B cell (primary cell): ENCODE data around the gene MOB1A. TPM values are rescaled to one million over a fixed set of nuclear protein-coding genes. Genes with fewer than 3 reads are reported as not detected.

Source experiments
- ATAC-seq: fragments of 200-7000 bp; cut with Tn5 transposase; one replicate; pipeline ENCODE4 v1.10.0; 2021; ENCODE audit warnings: low read depth, mild to moderate bottlenecking, moderate number of reproducible peaks, moderate library complexity
- CTCF ChIA-PET: fragments of 350-600 bp; sonication (Branson Sonifier 250); formaldehyde crosslinking; loops from one replicate; lab custom pipeline; 2021; ENCODE audit warnings: antibody characterized with exemption, inconsistent platforms; lab: Charles Lee
- POLR2A ChIA-PET: fragments of 350-600 bp; sonication (Branson Sonifier 250); formaldehyde crosslinking; loops from one replicate; lab custom pipeline; 2021; ENCODE audit warnings: antibody characterized with exemption; lab: Charles Lee
- DNase-seq: peaks from one replicate; pipeline ENCODE4 v3.0.0; 2013
- H2AFZ ChIP-seq: 2 replicates; pipeline ENCODE4 v1.6.1; 2012; ENCODE audit warnings: mild to moderate bottlenecking, low read depth, low read length; ENCODE audit not compliant: insufficient read depth, poor library complexity, severe bottlenecking
- H3K27ac ChIP-seq, 2 donors: 1 replicate in 1 of 2; 2 replicates in 1 of 2; pipeline ENCODE4 v1.5.1; 2012 to 2013; ENCODE audit warnings: low read length in 2 of 2, mild to moderate bottlenecking in 2 of 2, moderate library complexity in 1 of 2
- H3K27me3 ChIP-seq, 4 experiments: fragments of 200-600 bp in 1 of 4; sonication (generic) in 1 of 4; replicated peaks in 1 of 4; 1 replicate in 2 of 4; 2 replicates in 2 of 4; pipeline versions ENCODE4 v1.6.1 to v1.7.0; 2013 to 2016; ENCODE audit warnings: low read length in 3 of 4, mild to moderate bottlenecking in 2 of 4, mixed read lengths in 1 of 4, moderate library complexity in 1 of 4; ENCODE audit not compliant: insufficient read depth in 4 of 4, control insufficient read depth in 3 of 4; ENCODE audit errors: control extremely low read depth in 1 of 4
- H3K36me3 ChIP-seq, 2 experiments: replicated peaks in 1 of 2; 1 replicate in 1 of 2; 2 replicates in 1 of 2; pipeline versions ENCODE4 v1.6.1 to v1.7.1; 2013; ENCODE audit warnings: low read length in 1 of 2; ENCODE audit not compliant: insufficient read depth in 2 of 2, control insufficient read depth in 1 of 2; ENCODE audit errors: control extremely low read depth in 1 of 2, extremely low read depth in 1 of 2
- H3K4me1 ChIP-seq, 2 donors: fragments of 200-600 bp in 1 of 2; sonication (generic) in 1 of 2; 1 replicate in 1 of 2; 2 replicates in 1 of 2; pipeline versions ENCODE4 v1.5.1 to v1.6.1; 2013 to 2017; ENCODE audit warnings: low read length in 2 of 2; ENCODE audit not compliant: control insufficient read depth in 2 of 2, insufficient read depth in 2 of 2
- H3K4me2 ChIP-seq: replicated peaks from 2 replicates; pipeline ENCODE3; 2012; ENCODE audit warnings: mild to moderate bottlenecking, low read depth, low read length; ENCODE audit not compliant: poor library complexity, severe bottlenecking
- H3K4me3 ChIP-seq, 5 experiments: fragments of 200-600 bp in 1 of 5; sonication (generic) in 1 of 5; 1 replicate in 3 of 5; 2 replicates in 2 of 5; pipeline versions ENCODE4 v1.5.1 to v1.7.0; 2011 to 2016; ENCODE audit warnings: low read length in 4 of 5, mild to moderate bottlenecking in 4 of 5, low read depth in 2 of 5, control low read depth in 1 of 5, moderate library complexity in 1 of 5; ENCODE audit not compliant: insufficient read depth in 1 of 5; ENCODE audit errors: control extremely low read depth in 1 of 5, extremely low read depth in 1 of 5
- H3K79me2 ChIP-seq: fragments of 200-600 bp; sonication (generic); one replicate; pipeline ENCODE4 v1.6.0; 2016; ENCODE audit warnings: low read length; ENCODE audit not compliant: control insufficient read depth, insufficient read depth
- H3K9ac ChIP-seq: fragments of 200-600 bp; sonication (generic); 2 replicates; pipeline ENCODE4 v1.6.1; 2017; ENCODE audit warnings: mild to moderate bottlenecking, low read length, moderate library complexity
- H3K9me3 ChIP-seq, 3 donors: one replicate each; pipeline versions ENCODE4 v1.6.1 to v1.7.1; 2013; ENCODE audit warnings: low read length in 2 of 3; ENCODE audit not compliant: control insufficient read depth in 2 of 3, insufficient read depth in 1 of 3; ENCODE audit errors: control extremely low read depth in 1 of 3
- H4K20me1 ChIP-seq: 2 replicates; pipeline ENCODE4 v1.6.0; 2012; ENCODE audit warnings: mild to moderate bottlenecking, low read length; ENCODE audit not compliant: insufficient read depth, control insufficient read depth, poor library complexity, severe bottlenecking
- H3K27ac Mint-ChIP-seq: one replicate; pipeline ENCODE4 v1.8.0; 2021; ENCODE audit warnings: mixed read lengths
- H3K27me3 Mint-ChIP-seq: one replicate; pipeline ENCODE4 v1.8.0; 2021; ENCODE audit warnings: mixed read lengths
- H3K4me1 Mint-ChIP-seq: one replicate; pipeline ENCODE4 v1.8.0; 2021; ENCODE audit warnings: mixed read lengths
- H3K4me3 Mint-ChIP-seq: one replicate; pipeline ENCODE4 v1.8.0; 2021; ENCODE audit warnings: mixed read lengths
- H3K9me3 Mint-ChIP-seq: one replicate; pipeline ENCODE4 v1.8.0; 2022; ENCODE audit warnings: mixed read lengths; ENCODE audit not compliant: insufficient read depth
- EZH2 ChIP-seq: IDR thresholded peaks from 2 replicates; pipeline ENCODE4 v1.6.1; 2012; ENCODE audit warnings: borderline replicate concordance, low read depth, mild to moderate bottlenecking, moderate library complexity, low read length; ENCODE audit not compliant: insufficient read depth, poor library complexity, severe bottlenecking
- WGBS: methylation state at CpG from one replicate; pipeline ENCODE4 v1.1.5; 2013; ENCODE audit warnings: missing lambda C conversion rate; ENCODE audit not compliant: insufficient coverage; 5-methylcytosine and 5-hydroxymethylcytosine counted together
- intact Hi-C: fragments of 100-400 bp; cut with micrococcal nuclease; formaldehyde crosslinking; loops from one replicate; pipeline ENCODE4 v1.10.0; 2022
- polyA plus RNA-seq: library from polyadenylated mRNA; depleted of rRNA; stranded (reverse); fragments of >200 nt; gene quantifications from 2 replicates; pipeline ENCODE4 v1.2.3, GENCODE V29; 2012
- total RNA-seq, 2 donors: library from RNA; stranded (reverse); fragments of 120-200 nt in 1 of 2; gene quantifications; 1 replicate in 1 of 2; 2 replicates in 1 of 2; pipeline versions ENCODE4 v1.2.3 to v1.2.4, GENCODE V29; 2013 to 2022
- TF ChIP-seq, protein P1 (sequence below): fragments of 200-600 bp; IDR thresholded peaks from one replicate; pipeline ENCODE4 v1.8.0; 2022; ENCODE audit warnings: antibody characterized with exemption, mild to moderate bottlenecking

The MOB1A gene
- total and polyA plus RNA-seq, 2 donors (not counting 1 experiment from before 2014, with no cell fraction given), result 43.3 to 219 TPM

DNA sequence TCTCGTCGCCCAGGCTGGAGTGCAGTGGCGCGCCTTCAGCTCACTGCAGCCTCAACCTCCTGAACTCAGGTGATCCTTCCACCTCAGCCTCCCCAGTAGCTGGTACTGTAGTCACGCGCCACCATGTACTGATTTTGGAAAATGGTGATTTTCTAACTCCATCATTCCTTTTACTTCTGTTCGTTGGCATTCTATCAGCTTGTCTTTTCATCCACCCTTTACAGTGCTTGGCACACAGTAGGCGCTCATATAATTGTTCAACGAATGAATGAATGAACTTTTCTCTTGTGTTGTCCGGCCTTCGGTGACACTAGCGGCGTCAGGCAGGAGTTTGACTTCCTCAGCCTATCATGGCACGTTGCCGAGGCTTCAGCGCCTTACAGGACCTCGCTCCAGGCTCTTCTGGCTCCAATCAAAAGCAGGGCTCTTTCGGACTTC, 19.4 kb upstream of the MOB1A start:
- no peaks in the 10 kb centered on the region for H3K9me3 ChIP-seq
- H3K9me3 Mint-ChIP-seq, result no peaks in the 10 kb centered on the region
- intact Hi-C loops, result loop anchor here (1.0 to 2.0 kb wide), 4 partner anchors 17 to 223 kb away; partner anchors contain the start of genes C2orf81 and WDR54
- peak overlapping the region in 4 of 5 experiments; percentile 73 to 79 (median 75) for H3K4me3 ChIP-seq
- peak overlapping the region; percentile 96 for H3K4me2 ChIP-seq
- H3K4me3 Mint-ChIP-seq, result peak overlapping the region; percentile 98
- peak overlapping the region; percentile 99 for H3K27ac Mint-ChIP-seq
- no peaks in the 10 kb centered on the region for H3K27me3 ChIP-seq
- no peaks in the 10 kb centered on the region for H3K27me3 Mint-ChIP-seq
- H3K36me3 ChIP-seq, result no peaks in the 10 kb centered on the region
- DNase-seq (no peak), ATAC-seq (no peak)
- H3K4me1 Mint-ChIP-seq, result peaks cover 24% of the 10 kb centered on the region
- no peaks in the 10 kb centered on the region for H4K20me1 ChIP-seq
- no peak for TF ChIP-seq EZH2
- TF ChIP-seq, protein P1, sequence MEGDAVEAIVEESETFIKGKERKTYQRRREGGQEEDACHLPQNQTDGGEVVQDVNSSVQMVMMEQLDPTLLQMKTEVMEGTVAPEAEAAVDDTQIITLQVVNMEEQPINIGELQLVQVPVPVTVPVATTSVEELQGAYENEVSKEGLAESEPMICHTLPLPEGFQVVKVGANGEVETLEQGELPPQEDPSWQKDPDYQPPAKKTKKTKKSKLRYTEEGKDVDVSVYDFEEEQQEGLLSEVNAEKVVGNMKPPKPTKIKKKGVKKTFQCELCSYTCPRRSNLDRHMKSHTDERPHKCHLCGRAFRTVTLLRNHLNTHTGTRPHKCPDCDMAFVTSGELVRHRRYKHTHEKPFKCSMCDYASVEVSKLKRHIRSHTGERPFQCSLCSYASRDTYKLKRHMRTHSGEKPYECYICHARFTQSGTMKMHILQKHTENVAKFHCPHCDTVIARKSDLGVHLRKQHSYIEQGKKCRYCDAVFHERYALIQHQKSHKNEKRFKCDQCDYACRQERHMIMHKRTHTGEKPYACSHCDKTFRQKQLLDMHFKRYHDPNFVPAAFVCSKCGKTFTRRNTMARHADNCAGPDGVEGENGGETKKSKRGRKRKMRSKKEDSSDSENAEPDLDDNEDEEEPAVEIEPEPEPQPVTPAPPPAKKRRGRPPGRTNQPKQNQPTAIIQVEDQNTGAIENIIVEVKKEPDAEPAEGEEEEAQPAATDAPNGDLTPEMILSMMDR, result no peak
- WGBS, result 5% methylated on average over 11 of the region's 18 CpGs
- CTCF ChIA-PET, result interaction anchor here (0.5 to 5.3 kb wide), 13 partner anchors 9 to 370 kb away, joined by 3 to 132 read pairs (median 5); partner anchors contain the start of genes MOB1A and STAMBP
- peaks cover 36% of the 10 kb centered on the region for H3K79me2 ChIP-seq
- H3K27ac ChIP-seq, result peak overlapping the region; percentile 92 to 96
- POLR2A ChIA-PET, result interaction anchor here (0.6 to 7.2 kb wide), 9 partner anchors 9 to 418 kb away, joined by 3 to 120 read pairs (median 4); partner anchors contain the start of genes BOLA3, DUSP11 and MOB1A
- peak overlapping the region; percentile 81 for H3K9ac ChIP-seq
- peak overlapping the region; percentile 89 for H2AFZ ChIP-seq
- H3K4me1 ChIP-seq, result peaks cover 14 to 23% of the 10 kb centered on the region in 2 donors

DNA sequence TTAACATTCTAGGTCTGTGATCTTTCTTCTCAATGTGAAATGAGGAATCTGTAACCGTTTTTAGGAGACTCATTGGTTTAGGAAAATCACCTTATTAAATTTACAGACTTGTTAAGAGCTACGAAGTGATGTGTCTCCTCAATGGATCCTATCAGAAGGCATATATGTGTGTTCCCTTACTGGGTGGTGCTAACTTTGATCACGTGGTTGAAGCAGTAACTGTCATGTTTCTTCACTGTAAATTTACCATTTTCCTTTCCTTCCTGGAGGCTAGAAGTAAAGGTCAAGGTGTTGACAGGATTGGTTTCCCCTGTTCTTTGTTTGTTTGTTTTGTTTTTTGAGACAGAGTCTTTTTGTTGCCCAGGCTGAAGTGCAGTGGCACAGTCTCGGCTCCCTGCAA, 18.4 kb upstream of the MOB1A start:
- peak overlapping the region; percentile 44 for H3K4me3 Mint-ChIP-seq
- Histone ChIP-seq H3K79me2 (peaks cover 27% of the 10 kb centered on the region), H3K4me3 (no peak overlapping the region), H3K27me3 (no peaks in the 10 kb centered on the region), H3K9ac (no peak overlapping the region), H3K36me3 (no peaks in the 10 kb centered on the region), H3K9me3 (no peaks in the 10 kb centered on the region), H2AFZ (no peak overlapping the region), H3K4me2 (no peak overlapping the region), H3K27ac (no peak overlapping the region), H3K4me1 (peaks cover 14 to 23% of the 10 kb centered on the region in 2 donors), H4K20me1 (no peaks in the 10 kb centered on the region)
- WGBS, result 100% methylated on average over 1 of the region's 4 CpGs
- intact Hi-C loops, result no loop called here
- H3K27ac Mint-ChIP-seq, result no peak overlapping the region
- H3K9me3 Mint-ChIP-seq, result no peaks in the 10 kb centered on the region
- CTCF ChIA-PET, result interaction anchor here (0.9 to 5.3 kb wide), 4 partner anchors 10 to 49 kb away, joined by 3 to 132 read pairs (median 4); partner anchors contain the start of genes BOLA3 and MOB1A
- H3K27me3 Mint-ChIP-seq, result no peaks in the 10 kb centered on the region
- DNase-seq (no peak), ATAC-seq (no peak)
- peaks cover 24% of the 10 kb centered on the region for H3K4me1 Mint-ChIP-seq
- TF ChIP-seq, protein P1, result no peak
- POLR2A ChIA-PET, result interaction anchor here (0.7 to 7.2 kb wide), 3 partner anchors 11 to 17 kb away, joined by 3 to 120 read pairs (median 11); partner anchors contain the start of gene MOB1A
